HG03575 (cell line): Measurements from ENCODE around the gene TBC1D9.
"Not testable (repeated sequence)": the region's sequence is repeated elsewhere in the genome, so short reads cannot be mapped to it uniquely, and the experiment has no call there.

ENCODE experiments used
- ATAC-seq: cut with Tn5 transposase; IDR thresholded peaks from one replicate; pipeline ENCODE4 v1.9.1; 2021; ENCODE audit not compliant: unreplicated experiment, insufficient number of reproducible peaks, low FRiP score; ENCODE audit errors: extremely low read depth

TBC1D9 gene

GRCh38 chr4:140755774-140756318 is 339 bp downstream of the TBC1D9 start:
- ATAC-seq, result no peak

- no peak for ATAC-seq
These were observed 1.0 kb downstream of the TBC1D9 start for GRCh38 chr4:140754918-140755773.

- ATAC-seq, result no peak
These were observed 2.9 kb downstream of the TBC1D9 start for GRCh38 chr4:140753329-140753728.

GRCh38 chr4:140752291-140753068 is 3.7 kb downstream of the TBC1D9 start:
- no peak for ATAC-seq

GRCh38 chr4:140750470-140750869 is 5.7 kb downstream of the TBC1D9 start:
- no peak for ATAC-seq

GRCh38 chr4:140748171-140748570 is 8.0 kb downstream of the TBC1D9 start:
- ATAC-seq, result no peak

- ATAC-seq, result not testable (repeated sequence)
These were observed 9.6 kb downstream of the TBC1D9 start for GRCh38 chr4:140746546-140746945.

GRCh38 chr4:140744421-140744820 is 11.8 kb downstream of the TBC1D9 start:
- no peak for ATAC-seq

GRCh38 chr4:140743194-140743931 is 12.8 kb downstream of the TBC1D9 start:
- ATAC-seq, result peak; percentile 53

GRCh38 chr4:140742838-140743193 is 13.4 kb downstream of the TBC1D9 start:
- no peak for ATAC-seq

GRCh38 chr4:140740906-140741670 is 15.1 kb downstream of the TBC1D9 start:
- ATAC-seq, result no peak

GRCh38 chr4:140740422-140740821 is 15.8 kb downstream of the TBC1D9 start:
- ATAC-seq, result no peak

GRCh38 chr4:140739971-140740370 is 16.2 kb downstream of the TBC1D9 start:
- ATAC-seq, result no peak

GRCh38 chr4:140738139-140738538 is 18.0 kb downstream of the TBC1D9 start:
- ATAC-seq, result no peak

GRCh38 chr4:140736669-140737343 is 19.4 kb downstream of the TBC1D9 start:
- no peak for ATAC-seq

GRCh38 chr4:140735779-140736391 is 20.3 kb downstream of the TBC1D9 start:
- ATAC-seq, result no peak

GRCh38 chr4:140735317-140735716 is 20.9 kb downstream of the TBC1D9 start:
- no peak for ATAC-seq

GRCh38 chr4:140732780-140733179 is 23.4 kb downstream of the TBC1D9 start:
- no peak for ATAC-seq
